ENCODE data around the gene MAGEB17.

The MAGEB17 gene

DNA sequence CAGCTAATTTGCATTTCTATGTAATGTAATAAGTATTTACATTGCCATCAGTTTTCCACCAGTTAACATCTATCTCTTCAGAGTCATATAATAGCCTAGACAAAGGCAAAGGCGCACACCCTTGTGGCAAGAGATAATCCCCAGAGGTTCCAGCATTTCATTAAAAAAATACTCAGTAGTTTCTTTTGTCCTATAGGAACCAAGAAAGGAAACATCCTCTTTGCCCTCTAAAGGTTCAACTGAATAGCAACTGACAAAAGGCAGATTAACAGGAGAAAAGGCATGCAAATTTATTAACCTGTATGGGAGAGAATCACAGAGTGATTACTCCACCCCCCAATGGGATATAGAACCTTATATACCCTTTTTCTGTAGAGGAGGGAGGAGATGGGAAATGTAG lies 48.4 kb downstream of the MAGEB17 start:
- TF ChIP-seq SUZ12 (IDR thresholded peaks at IDR 0.05; ENCODE audit: extremely low read depth, insufficient read depth, insufficient read length) (no peak), ZNF274 (IDR thresholded peaks at IDR 0.05; ENCODE audit: low read depth, low read length) (no peak), YY1 (IDR thresholded peaks at IDR 0.05; ENCODE audit: insufficient read depth, insufficient read length) (no peak)
- DNase-seq (ENCODE audit: low read depth, low spot score): peak; percentile 60
- Histone ChIP-seq H3K4me1 (ENCODE audit: insufficient read depth, insufficient read length) (peaks cover 3% of the 10 kb centered on the region), H3K27me3 (ENCODE audit: insufficient read depth, insufficient read length) (no peaks in the 10 kb centered on the region), H3K9me3 (ENCODE audit: insufficient read depth, low read length) (no peaks in the 10 kb centered on the region), H3K36me3 (ENCODE audit: insufficient read depth, insufficient read length, low read length) (no peaks in the 10 kb centered on the region), H3K4me3 (ENCODE audit: insufficient read length, low read depth) (no peak overlapping the region), H3K9ac (ENCODE audit: insufficient read length, low read depth) (no peak overlapping the region)
